Endodermal cell (in vitro differentiated cells): ENCODE results near the gene GATAD2A. TPM values are rescaled to one million over a fixed set of nuclear protein-coding genes. Genes with fewer than 3 reads are reported as not detected.
A peak's percentile ranks its signal among the peaks of the same experiment; 100 is the strongest.

ENCODE experiments used
- DNase-seq: peaks from one replicate; pipeline ENCODE4 v3.0.0-alpha.2; 2017
- H3K27ac ChIP-seq: 2 replicates; pipeline ENCODE4 v1.5.1; 2013; ENCODE audit warnings: mild to moderate bottlenecking, low read depth, low read length, moderate library complexity
- H3K27me3 ChIP-seq: 2 replicates; pipeline ENCODE4 v1.6.1; 2013; ENCODE audit warnings: mild to moderate bottlenecking, low read length, moderate library complexity; ENCODE audit not compliant: insufficient read depth, control insufficient read depth, poor library complexity, severe bottlenecking
- H3K36me3 ChIP-seq: 2 replicates; pipeline ENCODE4 v1.7.0; 2013; ENCODE audit warnings: mild to moderate bottlenecking, low read length, moderate library complexity; ENCODE audit not compliant: control insufficient read depth, insufficient read depth
- H3K4me1 ChIP-seq: one replicate; pipeline ENCODE4 v1.7.0; 2013; ENCODE audit warnings: low read length; ENCODE audit not compliant: control insufficient read depth, insufficient read depth
- H3K4me3 ChIP-seq: 2 replicates; pipeline ENCODE4 v1.5.1; 2013; ENCODE audit warnings: mild to moderate bottlenecking, low read length, moderate library complexity
- H3K9ac ChIP-seq: 2 replicates; pipeline ENCODE4 v1.6.1; 2013; ENCODE audit warnings: mild to moderate bottlenecking, low read length, moderate library complexity; ENCODE audit not compliant: poor library complexity, severe bottlenecking; ENCODE audit errors: extremely low read depth
- H3K9me3 ChIP-seq: 2 replicates; pipeline ENCODE4 v1.6.1; 2013; ENCODE audit warnings: mild to moderate bottlenecking, low read length, moderate library complexity; ENCODE audit not compliant: control insufficient read depth
- H3K27ac Mint-ChIP-seq: 2 replicates; pipeline ENCODE4 v1.8.0; 2020; ENCODE audit warnings: mixed read lengths
- H3K27me3 Mint-ChIP-seq: 2 replicates; pipeline ENCODE4 v1.8.0; 2021; ENCODE audit warnings: mild to moderate bottlenecking, mixed read lengths; ENCODE audit not compliant: insufficient read depth
- H3K36me3 Mint-ChIP-seq: 2 replicates; pipeline ENCODE4 v1.8.0; 2020; ENCODE audit warnings: low read depth, mixed read lengths
- H3K4me1 Mint-ChIP-seq: 2 replicates; pipeline ENCODE4 v1.8.0; 2020; ENCODE audit warnings: mixed read lengths
- H3K4me3 Mint-ChIP-seq: 2 replicates; pipeline ENCODE4 v1.8.0; 2020; ENCODE audit warnings: mild to moderate bottlenecking, moderate library complexity, mixed read lengths
- H3K9me3 Mint-ChIP-seq: 2 replicates; pipeline ENCODE4 v1.8.0; 2020; ENCODE audit warnings: mild to moderate bottlenecking, mixed read lengths
- CTCF ChIP-seq: fragments of 200-600 bp; sonication (generic); conservative IDR thresholded peaks from 2 replicates; pipeline ENCODE4 v1.5.0; 2021; ENCODE audit warnings: antibody characterized with exemption, mild to moderate bottlenecking
- WGBS, 2 experiments: methylation state at CpG; one replicate each; pipeline versions ENCODE4 v1.1.5 to v1.1.7; 2013; ENCODE audit warnings: missing lambda C conversion rate in 2 of 2, mixed read lengths in 1 of 2; ENCODE audit not compliant: insufficient coverage in 1 of 2, insufficient read length in 1 of 2; 5-methylcytosine and 5-hydroxymethylcytosine counted together
- total RNA-seq, 2 donors: library from RNA; stranded (reverse); fragmentation: NEBNext Ultra II Directional in 1 of 2; extraction: Animal tissue kit (Norgen Biotek cat#: 25700) in 1 of 2; gene quantifications; 2 replicates in 1 of 2; 3 replicates in 1 of 2; pipeline ENCODE4 v1.2.1, GENCODE V29; 2021

Gene GATAD2A
- total RNA-seq, 2 donors from 2014 or later, result 115 to 126 TPM

- TF ChIP-seq CTCF, result no peak
- Mint-ChIP-seq H3K27ac (no peak overlapping the region), H3K4me3 (no peak overlapping the region), H3K9me3 (no peaks in the 10 kb centered on the region), H3K36me3 (peaks cover 19% of the 10 kb centered on the region), H3K4me1 (peaks cover 2% of the 10 kb centered on the region), H3K27me3 (no peaks in the 10 kb centered on the region)
- no peaks in the 10 kb centered on the region for H3K27me3 ChIP-seq
- DNase-seq, result no peak
- no peak overlapping the region for H3K27ac ChIP-seq
- no peaks in the 10 kb centered on the region for H3K9me3 ChIP-seq
- 80 to 97% methylated on average over 1 of the region's 1 CpG for WGBS, 2 experiments
- H3K4me1 ChIP-seq, result no peaks in the 10 kb centered on the region
- H3K9ac ChIP-seq, result no peak overlapping the region
- H3K4me3 ChIP-seq, result no peak overlapping the region
- H3K36me3 ChIP-seq, result peaks cover 6% of the 10 kb centered on the region
Observed at GRCh38 chr19:19416280-19416679, 10.8 kb downstream of the GATAD2A start.

- H3K27me3 Mint-ChIP-seq, result no peaks in the 10 kb centered on the region
- no peaks in the 10 kb centered on the region for H3K4me1 ChIP-seq
- H3K9me3 ChIP-seq, result no peaks in the 10 kb centered on the region
- no peak overlapping the region for H3K27ac Mint-ChIP-seq
- no peak overlapping the region for H3K4me3 Mint-ChIP-seq
- no peak overlapping the region for H3K4me3 ChIP-seq
- no peaks in the 10 kb centered on the region for H3K27me3 ChIP-seq
- H3K9me3 Mint-ChIP-seq, result no peaks in the 10 kb centered on the region
- H3K36me3 Mint-ChIP-seq, result peaks cover 19% of the 10 kb centered on the region
- no peak for DNase-seq
- no peak for TF ChIP-seq CTCF
- 83 to 93% methylated on average over 4 to 5 of the region's 5 CpGs for WGBS, 2 experiments
- no peak overlapping the region for H3K9ac ChIP-seq
- peaks cover 2% of the 10 kb centered on the region for H3K4me1 Mint-ChIP-seq
- no peaks in the 10 kb centered on the region for H3K36me3 ChIP-seq
- no peak overlapping the region for H3K27ac ChIP-seq
Observed at GRCh38 chr19:19417046-19417445, 11.6 kb downstream of the GATAD2A start.

- WGBS, 2 experiments, result 88 to 90% methylated on average over 6 to 10 of the region's 10 CpGs
- no peaks in the 10 kb centered on the region for H3K9me3 Mint-ChIP-seq
Observed at GRCh38 chr19:19417628-19418245, 12.3 kb downstream of the GATAD2A start.

More at GRCh38 chr19:19417628-19418245, 12.3 kb downstream of the GATAD2A start:
- no peak for DNase-seq
- Histone ChIP-seq H3K4me3 (no peak overlapping the region), H3K9me3 (no peaks in the 10 kb centered on the region), H3K4me1 (no peaks in the 10 kb centered on the region), H3K27me3 (no peaks in the 10 kb centered on the region), H3K9ac (no peak overlapping the region), H3K27ac (no peak overlapping the region), H3K36me3 (no peaks in the 10 kb centered on the region)
- Mint-ChIP-seq H3K36me3 (peaks cover 15% of the 10 kb centered on the region), H3K27me3 (no peaks in the 10 kb centered on the region), H3K4me1 (peaks cover 2% of the 10 kb centered on the region), H3K27ac (peak overlapping the region; percentile 5), H3K4me3 (no peak overlapping the region)
- no peak for TF ChIP-seq CTCF
